ENCODE data around the gene KRT74. TPM values are rescaled to one million over a fixed set of nuclear protein-coding genes. Genes with fewer than 3 reads are reported as not detected.

The KRT74 gene
- total RNA-seq, 1 experiment from 2014 or later = not detected

GRCh38 chr12:52522346-52523011 is 51.2 kb downstream of the KRT74 start:
- DNase-seq (ENCODE audit: low read depth) = no peak

GRCh38 chr12:52521568-52522266 is 51.9 kb downstream of the KRT74 start:
- DNase-seq (ENCODE audit: low read depth) = peak; percentile 60

- no peak for DNase-seq (ENCODE audit: low read depth)
Measured at GRCh38 chr12:52521175-52521567, 52.5 kb downstream of the KRT74 start.

- no peak for DNase-seq (ENCODE audit: low read depth)
Measured at GRCh38 chr12:52519826-52520662, 53.6 kb downstream of the KRT74 start, which contains the start of gene KRT5. TSS of gene KRT5 (minus strand) at chr12:52520394. CDS start at chr12:52520296, 98 bp downstream.

GRCh38 chr12:52519387-52519703 is 54.3 kb downstream of the KRT74 start:
- DNase-seq (ENCODE audit: low read depth) = no peak

- no peak for DNase-seq (ENCODE audit: low read depth)
Measured at GRCh38 chr12:52518574-52519386, 54.9 kb downstream of the KRT74 start.

GRCh38 chr12:52517888-52518287 is 55.8 kb downstream of the KRT74 start:
- no peak for DNase-seq (ENCODE audit: low read depth)

GRCh38 chr12:52517005-52517835 is 56.4 kb downstream of the KRT74 start:
- DNase-seq (ENCODE audit: low read depth) = no peak

GRCh38 chr12:52515927-52516831 is 57.5 kb downstream of the KRT74 start:
- DNase-seq (ENCODE audit: low read depth) = no peak

Other genes starting within 250 kb of the KRT74 start
- gene KRT85, start 206.4 kb downstream of the KRT74 start, total RNA-seq (2014; rRNA removed; shearing (Covaris generic)) = not detected in 2 replicates
- not detected in 2 replicates for gene KRT84, start 188.2 kb downstream of the KRT74 start, total RNA-seq (2014; rRNA removed; shearing (Covaris generic))
- not detected in 2 replicates for gene KRT82, start 167.5 kb downstream of the KRT74 start, total RNA-seq (2014; rRNA removed; shearing (Covaris generic))
- gene KRT75, start 139.5 kb downstream of the KRT74 start, total RNA-seq (2014; rRNA removed; shearing (Covaris generic)) = not detected in 2 replicates
- gene KRT6B, start 121.7 kb downstream of the KRT74 start, total RNA-seq (2014; rRNA removed; shearing (Covaris generic)) = not detected in 2 replicates
- not detected in 2 replicates for gene KRT6C, start 100.0 kb downstream of the KRT74 start, total RNA-seq (2014; rRNA removed; shearing (Covaris generic))
- not detected in 2 replicates for gene KRT6A, start 80.6 kb downstream of the KRT74 start, total RNA-seq (2014; rRNA removed; shearing (Covaris generic))
- gene KRT5, start 53.4 kb downstream of the KRT74 start, total RNA-seq (2014; rRNA removed; shearing (Covaris generic)) = not detected in 2 replicates
- not detected in 2 replicates for gene KRT71, start 20.7 kb downstream of the KRT74 start, total RNA-seq (2014; rRNA removed; shearing (Covaris generic))
- not detected in 2 replicates for gene KRT72, start 27.6 kb upstream of the KRT74 start, total RNA-seq (2014; rRNA removed; shearing (Covaris generic))
- not detected in 2 replicates for gene KRT73, start 44.7 kb upstream of the KRT74 start, total RNA-seq (2014; rRNA removed; shearing (Covaris generic))
- gene KRT2, start 78.4 kb upstream of the KRT74 start, total RNA-seq (2014; rRNA removed; shearing (Covaris generic)) = not detected in 2 replicates
- not detected in 2 replicates for gene KRT1, start 106.6 kb upstream of the KRT74 start, total RNA-seq (2014; rRNA removed; shearing (Covaris generic))
- not detected in 2 replicates for gene KRT77, start 129.7 kb upstream of the KRT74 start, total RNA-seq (2014; rRNA removed; shearing (Covaris generic))
- gene KRT76, start 203.5 kb upstream of the KRT74 start, total RNA-seq (2014; rRNA removed; shearing (Covaris generic)) = not detected in 2 replicates
- 0.13 TPM in 1 of 2 replicates, not detected in the other for gene KRT3, start 222.3 kb upstream of the KRT74 start, total RNA-seq (2014; rRNA removed; shearing (Covaris generic))
- gene KRT4, start 240.3 kb upstream of the KRT74 start, total RNA-seq (2014; rRNA removed; shearing (Covaris generic)) = not detected in 2 replicates